HTERT RPE-1 (cell line): Measurements from ENCODE around the gene GGCX.
"Not testable (repeated sequence)": the region's sequence is repeated elsewhere in the genome, so short reads cannot be mapped to it uniquely, and the experiment has no call there.

ENCODE experiments used
- in situ Hi-C: fragments of 300-500 bp; cut with MboI; formaldehyde crosslinking; loops from 4 replicates; pipeline ENCODE4 v1.14.3; 2020; ENCODE audit warnings: low sequenced_read_pairs

GGCX gene

GRCh38 chr2:85561280-85562212, at the start of gene GGCX:
Gene GGCX, minus strand, starts transcription at chr2:85561493. Its CDS starts 65 bp downstream, at chr2:85561428.
- in situ Hi-C loops, result no loop called here

- in situ Hi-C loops, result no loop called here
These were observed 46.2 kb upstream of the GGCX start for GRCh38 chr2:85607268-85608215.

- in situ Hi-C loops, result no loop called here
These were observed 44.8 kb upstream of the GGCX start for GRCh38 chr2:85606116-85606455.

GRCh38 chr2:85605406-85606115, 44.3 kb upstream of the GGCX start:
- in situ Hi-C loops, result no loop called here

DNA sequence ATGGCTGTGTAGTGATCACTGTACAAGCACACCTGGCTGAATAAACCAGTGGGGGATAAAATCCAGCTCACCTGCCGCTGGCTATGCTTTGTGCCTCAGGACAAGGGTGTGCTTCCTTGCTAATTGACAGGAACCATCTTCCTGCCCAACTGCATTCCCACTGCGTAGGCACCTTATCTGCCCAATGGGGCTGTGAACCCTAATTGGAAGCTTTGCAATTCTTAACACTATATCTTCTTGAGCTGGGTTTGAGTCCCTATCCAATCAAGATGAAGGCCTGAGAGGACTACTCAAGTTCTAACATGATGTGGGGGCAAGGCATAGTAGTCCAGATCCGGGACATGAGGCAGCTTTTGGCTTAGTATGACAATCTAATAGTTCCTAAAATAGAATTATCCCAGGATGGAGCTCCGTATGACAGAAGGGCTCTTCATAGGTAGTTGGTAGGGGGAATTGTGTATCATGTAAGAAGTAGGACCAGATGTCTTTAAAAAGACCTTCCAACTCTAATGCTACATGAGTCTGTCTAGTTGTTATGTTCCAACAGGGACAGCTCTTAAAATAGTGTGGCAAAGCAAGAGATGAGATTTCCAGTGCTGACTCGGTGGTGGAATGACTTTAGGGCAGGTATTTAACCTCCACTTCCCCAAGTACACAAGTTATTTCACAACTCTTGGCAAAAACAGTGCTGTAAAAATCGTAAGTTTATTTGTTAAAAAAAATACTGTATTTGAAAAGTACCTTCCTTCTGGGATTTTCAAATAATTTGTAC, 43.5 kb upstream of the GGCX start:
- in situ Hi-C loops, result no loop called here

- in situ Hi-C loops, result not testable (repeated sequence)
These were observed 42.8 kb upstream of the GGCX start for GRCh38 chr2:85604133-85604444.

GRCh38 chr2:85602476-85603234, 41.4 kb upstream of the GGCX start, which contains the start of gene TMEM150A:
Gene TMEM150A, minus strand, starts transcription at chr2:85602698. Its CDS starts 750 bp downstream, at chr2:85601948.
- in situ Hi-C loops, result no loop called here

DNA sequence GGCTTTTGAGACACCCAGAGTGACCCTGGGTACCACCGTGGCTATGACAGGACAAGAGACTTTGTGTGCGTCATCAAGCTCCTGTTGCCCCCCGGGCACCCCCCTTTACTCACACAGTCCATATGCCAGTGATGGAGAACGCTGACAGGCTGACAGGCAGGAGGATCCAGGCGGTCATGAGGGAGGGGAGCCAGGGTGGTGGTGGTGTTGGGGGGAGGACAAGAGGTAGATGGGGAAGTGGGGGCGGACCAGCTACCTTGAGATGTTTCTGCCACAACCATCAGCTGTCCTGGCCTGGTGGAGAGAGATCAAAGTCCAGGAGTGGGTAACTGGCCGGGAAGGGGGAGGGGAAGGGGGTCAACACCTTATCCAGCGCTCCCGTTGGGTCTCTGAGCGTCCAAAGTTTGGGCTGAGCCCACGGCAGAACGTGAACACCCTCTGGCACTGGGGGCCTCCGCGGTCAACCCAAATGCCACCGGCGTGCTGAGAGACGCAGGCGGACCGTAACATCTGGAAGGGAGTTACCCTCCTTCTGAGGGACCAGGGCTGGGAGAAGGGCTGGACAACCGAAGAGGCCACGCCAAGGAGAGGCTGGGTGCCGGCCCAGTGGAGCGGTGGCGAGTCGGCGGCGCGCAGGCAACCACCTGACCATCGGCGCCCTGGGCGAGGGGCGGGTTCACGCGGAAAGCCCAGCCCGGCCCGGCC, 40.6 kb upstream of the GGCX start:
- in situ Hi-C loops, result no loop called here

GRCh38 chr2:85600951-85601770, 39.9 kb upstream of the GGCX start:
- in situ Hi-C loops, result no loop called here

DNA sequence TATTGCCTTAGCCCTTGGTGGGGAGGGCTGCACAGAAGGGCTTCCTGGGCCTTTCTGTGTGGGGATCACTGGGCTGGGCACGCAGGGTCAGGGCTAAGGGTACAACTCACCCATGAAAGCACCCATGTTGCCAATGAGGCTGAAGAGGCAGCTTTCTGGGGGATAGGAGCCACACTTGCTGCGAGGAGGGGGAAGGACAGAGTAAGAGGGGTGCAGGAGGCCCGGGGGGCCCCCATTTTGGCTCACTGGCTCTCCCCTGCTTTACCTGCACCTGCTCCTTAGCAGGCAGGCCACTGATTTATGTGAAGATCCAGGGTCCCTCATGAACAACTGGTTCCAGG, 38.9 kb upstream of the GGCX start:
- in situ Hi-C loops, result no loop called here

GRCh38 chr2:85599468-85600234, 38.4 kb upstream of the GGCX start:
- in situ Hi-C loops, result no loop called here

- in situ Hi-C loops, result no loop called here
These were observed 37.5 kb upstream of the GGCX start for GRCh38 chr2:85598594-85599340.

DNA sequence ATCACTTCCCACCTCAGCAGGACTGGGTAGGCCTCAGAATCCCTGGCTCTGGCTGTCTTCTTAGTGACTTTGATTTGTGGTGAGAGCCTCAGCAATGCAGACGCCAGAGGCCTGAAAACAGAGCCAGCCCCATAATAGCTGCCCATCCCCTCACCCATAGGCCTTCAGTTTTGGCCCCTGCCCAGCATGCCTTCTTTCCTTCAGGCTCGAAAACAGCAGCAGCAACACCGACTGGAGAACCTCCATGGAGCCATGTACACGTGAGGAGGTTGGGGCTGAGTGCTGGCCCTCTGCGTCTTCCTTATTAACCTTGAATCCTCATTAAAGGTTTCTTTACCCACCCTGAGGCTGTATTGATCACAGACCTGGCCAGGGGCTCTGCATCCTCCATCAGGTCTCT, 35.9 kb upstream of the GGCX start:
- in situ Hi-C loops, result no loop called here

DNA sequence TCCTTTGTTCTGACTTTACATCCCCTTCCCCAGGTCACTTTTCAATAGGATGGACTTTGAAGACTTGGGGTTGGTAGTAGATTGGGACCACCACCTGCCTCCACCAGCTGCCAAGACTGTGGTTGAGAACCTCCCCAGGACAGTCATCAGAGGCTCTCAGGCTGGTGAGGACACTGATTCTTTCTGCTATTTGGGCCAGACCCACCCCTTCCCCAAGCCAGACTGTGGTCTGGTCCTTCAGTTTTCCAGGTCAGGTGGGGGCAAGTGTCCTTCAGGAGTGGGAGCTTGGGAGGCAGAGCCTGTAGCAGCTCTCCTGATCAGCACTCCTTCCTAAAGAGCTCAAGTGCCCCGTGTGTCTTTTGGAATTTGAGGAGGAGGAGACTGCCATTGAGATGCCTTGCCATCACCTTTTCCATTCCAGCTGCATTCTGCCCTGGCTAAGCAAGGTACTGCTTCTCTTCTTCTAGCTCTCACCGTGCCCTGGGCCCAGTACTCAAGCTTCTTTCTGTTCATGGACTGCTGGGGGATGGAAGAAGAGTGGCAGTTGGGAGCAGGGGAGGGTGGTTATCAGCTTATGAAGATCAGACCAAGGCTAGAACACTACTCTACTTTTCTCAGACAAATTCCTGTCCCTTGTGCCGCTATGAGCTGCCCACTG, 35.3 kb upstream of the GGCX start:
- in situ Hi-C loops, result no loop called here

GRCh38 chr2:85596026-85596333, 34.7 kb upstream of the GGCX start:
- in situ Hi-C loops, result no loop called here

DNA sequence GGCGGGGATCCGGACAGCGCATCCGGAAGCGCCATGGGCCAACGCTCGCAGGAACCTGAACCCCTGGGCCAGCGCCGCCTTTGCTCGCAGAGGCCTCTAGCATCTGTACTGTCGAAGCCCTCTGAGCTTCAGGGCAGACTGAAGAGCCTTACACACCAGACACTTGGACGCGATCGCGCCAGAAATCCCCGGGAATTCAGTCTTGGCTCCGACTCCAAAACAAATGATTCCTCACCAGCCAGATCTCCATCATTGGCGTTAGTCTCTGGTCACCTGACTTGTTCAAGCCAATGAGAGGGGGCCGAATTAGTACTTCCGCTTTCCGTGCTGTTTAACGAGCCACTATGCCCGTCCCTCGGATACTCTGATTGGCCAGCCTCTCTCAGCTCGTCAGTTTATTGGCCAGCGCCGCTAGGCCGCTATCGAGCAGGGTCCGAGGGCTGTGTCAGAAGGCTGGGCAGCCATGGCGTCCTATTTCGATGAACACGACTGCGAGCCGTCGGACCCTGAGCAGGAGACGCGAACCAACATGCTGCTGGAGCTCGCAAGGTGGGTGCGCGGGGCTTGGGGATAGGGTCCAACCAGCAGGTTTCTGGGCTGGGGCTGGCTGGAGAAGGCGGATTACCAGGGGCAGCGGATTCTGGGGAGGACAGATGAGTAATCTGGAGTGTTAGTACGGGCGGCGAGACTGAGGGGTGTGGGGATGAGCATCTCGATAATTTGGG, 34.2 kb upstream of the GGCX start, which contains the start of gene RNF181:
Gene RNF181, plus strand, starts transcription at position 445 of the 725 bp plus-strand sequence. Its CDS starts 19 bp downstream, at position 464.
- in situ Hi-C loops, result no loop called here
